Measurements from ENCODE around the gene SMURF1.

DNA sequence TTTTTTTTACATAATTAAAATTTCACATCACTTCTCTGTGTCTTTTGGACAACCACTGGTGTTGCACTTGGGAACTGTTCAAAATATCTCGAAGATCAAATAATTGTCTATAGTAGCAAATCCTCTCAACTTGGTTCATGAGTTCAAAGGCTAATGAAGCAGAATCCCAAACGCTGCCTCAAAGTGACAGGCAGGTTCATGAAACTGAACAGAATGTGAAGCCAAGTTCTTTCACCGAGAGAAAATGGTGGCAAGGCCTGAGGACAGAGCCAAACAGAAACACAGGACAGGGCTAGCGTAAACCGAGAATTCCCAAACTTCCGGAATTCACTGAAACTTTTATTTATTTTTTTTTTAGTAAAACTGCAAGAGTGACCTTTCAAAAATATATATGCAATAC, 21.1 kb downstream of the SMURF1 start:
- TF ChIP-seq, protein P1, sequence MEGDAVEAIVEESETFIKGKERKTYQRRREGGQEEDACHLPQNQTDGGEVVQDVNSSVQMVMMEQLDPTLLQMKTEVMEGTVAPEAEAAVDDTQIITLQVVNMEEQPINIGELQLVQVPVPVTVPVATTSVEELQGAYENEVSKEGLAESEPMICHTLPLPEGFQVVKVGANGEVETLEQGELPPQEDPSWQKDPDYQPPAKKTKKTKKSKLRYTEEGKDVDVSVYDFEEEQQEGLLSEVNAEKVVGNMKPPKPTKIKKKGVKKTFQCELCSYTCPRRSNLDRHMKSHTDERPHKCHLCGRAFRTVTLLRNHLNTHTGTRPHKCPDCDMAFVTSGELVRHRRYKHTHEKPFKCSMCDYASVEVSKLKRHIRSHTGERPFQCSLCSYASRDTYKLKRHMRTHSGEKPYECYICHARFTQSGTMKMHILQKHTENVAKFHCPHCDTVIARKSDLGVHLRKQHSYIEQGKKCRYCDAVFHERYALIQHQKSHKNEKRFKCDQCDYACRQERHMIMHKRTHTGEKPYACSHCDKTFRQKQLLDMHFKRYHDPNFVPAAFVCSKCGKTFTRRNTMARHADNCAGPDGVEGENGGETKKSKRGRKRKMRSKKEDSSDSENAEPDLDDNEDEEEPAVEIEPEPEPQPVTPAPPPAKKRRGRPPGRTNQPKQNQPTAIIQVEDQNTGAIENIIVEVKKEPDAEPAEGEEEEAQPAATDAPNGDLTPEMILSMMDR (IDR thresholded peaks at IDR 0.05; ENCODE audit: low read length) = no peak
- no peak for TF ChIP-seq EZH2 (IDR thresholded peaks at IDR 0.05; ENCODE audit: borderline replicate concordance, low read length)
